KMS-11 (cell line): ENCODE results near the gene OR8H1.

ENCODE experiments used
- H2AFZ ChIP-seq: fragments of 200-600 bp; sonication (generic); 2 replicates; pipeline ENCODE4 v1.6.1; 2016; ENCODE audit warnings: antibody characterized with exemption, mixed run types, low read depth
- H3K27ac ChIP-seq: fragments of 200-600 bp; sonication (generic); 2 replicates; pipeline ENCODE4 v1.6.1; 2016; ENCODE audit warnings: mild to moderate bottlenecking, mixed run types
- H3K27me3 ChIP-seq: fragments of 200-600 bp; sonication (generic); 2 replicates; pipeline ENCODE4 v1.6.1; 2017; ENCODE audit warnings: mild to moderate bottlenecking, low read depth, mixed run types, moderate library complexity; ENCODE audit not compliant: insufficient read depth
- H3K36me3 ChIP-seq: fragments of 200-600 bp; sonication (generic); 2 replicates; pipeline ENCODE4 v1.6.1; 2017; ENCODE audit warnings: mild to moderate bottlenecking, mixed run types; ENCODE audit not compliant: insufficient read depth
- H3K4me1 ChIP-seq: fragments of 200-600 bp; sonication (generic); 2 replicates; pipeline ENCODE4 v1.6.1; 2016; ENCODE audit warnings: mild to moderate bottlenecking, low read depth, mixed run types; ENCODE audit not compliant: poor library complexity, severe bottlenecking
- H3K4me2 ChIP-seq: fragments of 200-600 bp; sonication (generic); 2 replicates; pipeline ENCODE4 v1.7.0; 2016; ENCODE audit warnings: mild to moderate bottlenecking, mixed run types
- H3K4me3 ChIP-seq: fragments of 200-600 bp; sonication (generic); IDR thresholded peaks from 2 replicates; pipeline ENCODE4 v1.6.1; 2017; ENCODE audit warnings: low read depth, low read length, mixed read lengths; ENCODE audit not compliant: insufficient read depth
- H3K79me2 ChIP-seq: fragments of 200-600 bp; sonication (generic); 2 replicates; pipeline ENCODE4 v1.6.1; 2016; ENCODE audit warnings: low read depth, mixed run types; ENCODE audit not compliant: insufficient read depth
- H3K9ac ChIP-seq: fragments of 200-600 bp; sonication (generic); 2 replicates; pipeline ENCODE4 v1.6.1; 2016; ENCODE audit warnings: mild to moderate bottlenecking, mixed run types
- H4K20me1 ChIP-seq: fragments of 200-600 bp; sonication (generic); 2 replicates; pipeline ENCODE4 v1.6.1; 2016; ENCODE audit warnings: mild to moderate bottlenecking, mixed run types; ENCODE audit not compliant: insufficient read depth
- CTCF ChIP-seq: fragments of 200-600 bp; sonication (generic); conservative IDR thresholded peaks from 2 replicates; pipeline ENCODE4 v1.6.1; 2017; ENCODE audit warnings: low read depth, mild to moderate bottlenecking, antibody characterized with exemption, low read length, moderate library complexity, mixed read lengths

Gene OR8H1

GRCh38 chr11:56314844-56315243 is 22.8 kb upstream of the OR8H1 start, which contains the start of gene OR8K3:
Gene OR8K3, plus strand, starts transcription at chr11:56315144. Its CDS starts 3,163 bp downstream, at chr11:56318307.
- Histone ChIP-seq H3K9ac (no peak within 1 kb of the TSS), H3K79me2 (no peaks in the 10 kb centered on the region)
- no peak for TF ChIP-seq CTCF

GRCh38 chr11:56307836-56308235 is 15.8 kb upstream of the OR8H1 start:
- Histone ChIP-seq H3K79me2 (no peaks in the 10 kb centered on the region), H3K4me2 (no peak overlapping the region), H3K4me1 (no peaks in the 10 kb centered on the region), H2AFZ (no peak overlapping the region), H3K36me3 (no peaks in the 10 kb centered on the region), H3K27ac (no peak overlapping the region), H3K4me3 (no peak overlapping the region), H3K9ac (no peak overlapping the region), H4K20me1 (no peaks in the 10 kb centered on the region), H3K27me3 (no peaks in the 10 kb centered on the region)
- no peak for TF ChIP-seq CTCF

More at GRCh38 chr11:56314844-56315243, 22.8 kb upstream of the OR8H1 start, which contains the start of gene OR8K3:
- Histone ChIP-seq H3K36me3 (no peaks in the 10 kb centered on the region), H3K27ac (no peak within 1 kb of the TSS), H3K4me3 (no peak within 1 kb of the TSS), H2AFZ (no peak within 1 kb of the TSS), H3K4me1 (no peaks in the 10 kb centered on the region), H4K20me1 (no peaks in the 10 kb centered on the region), H3K27me3 (no peaks in the 10 kb centered on the region), H3K4me2 (no peak within 1 kb of the TSS)

- H3K27me3 ChIP-seq: no peaks in the 10 kb centered on the region
- H3K4me3 ChIP-seq: no peak overlapping the region
- H3K36me3 ChIP-seq: no peaks in the 10 kb centered on the region
- H3K9ac ChIP-seq: no peak overlapping the region
- no peaks in the 10 kb centered on the region for H4K20me1 ChIP-seq
- H3K4me2 ChIP-seq: no peak overlapping the region
- TF ChIP-seq CTCF: no peak
- no peak overlapping the region for H3K27ac ChIP-seq
- H3K79me2 ChIP-seq: no peaks in the 10 kb centered on the region
- H2AFZ ChIP-seq: no peak overlapping the region
- no peaks in the 10 kb centered on the region for H3K4me1 ChIP-seq
Observed at GRCh38 chr11:56296898-56297297, 4.8 kb upstream of the OR8H1 start.

- no peaks in the 10 kb centered on the region for H3K27me3 ChIP-seq
- H3K79me2 ChIP-seq: no peaks in the 10 kb centered on the region
- H3K4me2 ChIP-seq: no peak within 1 kb of the TSS
- no peaks in the 10 kb centered on the region for H3K4me1 ChIP-seq
- H2AFZ ChIP-seq: no peak within 1 kb of the TSS
- H3K4me3 ChIP-seq: no peak within 1 kb of the TSS
- no peak for TF ChIP-seq CTCF
- no peak within 1 kb of the TSS for H3K27ac ChIP-seq
- no peak within 1 kb of the TSS for H3K9ac ChIP-seq
- no peaks in the 10 kb centered on the region for H3K36me3 ChIP-seq
- H4K20me1 ChIP-seq: no peaks in the 10 kb centered on the region
Observed at GRCh38 chr11:56273854-56274253, 18.2 kb downstream of the OR8H1 start, which contains the start of gene OR5T1. Gene OR5T1, plus strand, starts transcription at chr11:56274154. Its CDS starts 1,485 bp downstream, at chr11:56275639.
